Glutamatergic neuron (in vitro differentiated cells): ENCODE measurements around the gene MARK3. TPM values are rescaled to one million over a fixed set of nuclear protein-coding genes. Genes with fewer than 3 reads are reported as not detected.
A peak's percentile ranks its signal among the peaks of the same experiment; 100 is the strongest.

Experiments used
- DNase-seq: peaks from one replicate; pipeline ENCODE4 v3.0.0; 2022
- H3K27ac Mint-ChIP-seq: one replicate; pipeline ENCODE4 v1.8.0; 2020; ENCODE audit warnings: mild to moderate bottlenecking, mixed read lengths, inconsistent platforms; ENCODE audit not compliant: unreplicated experiment
- H3K27me3 Mint-ChIP-seq: one replicate; pipeline ENCODE4 v1.8.0; 2020; ENCODE audit warnings: mild to moderate bottlenecking, moderate library complexity, mixed read lengths, inconsistent platforms; ENCODE audit not compliant: unreplicated experiment
- H3K36me3 Mint-ChIP-seq: one replicate; pipeline ENCODE4 v1.8.0; 2020; ENCODE audit warnings: mild to moderate bottlenecking, mixed read lengths, inconsistent platforms; ENCODE audit not compliant: unreplicated experiment
- H3K4me1 Mint-ChIP-seq: one replicate; pipeline ENCODE4 v1.8.0; 2020; ENCODE audit warnings: mild to moderate bottlenecking, low read depth, mixed read lengths, inconsistent platforms; ENCODE audit not compliant: unreplicated experiment
- H3K4me3 Mint-ChIP-seq: one replicate; pipeline ENCODE4 v1.8.0; 2020; ENCODE audit warnings: mild to moderate bottlenecking, mixed read lengths, inconsistent platforms; ENCODE audit not compliant: unreplicated experiment
- H3K9me3 Mint-ChIP-seq: one replicate; pipeline ENCODE4 v1.8.0; 2020; ENCODE audit warnings: mild to moderate bottlenecking, moderate library complexity, mixed read lengths, inconsistent platforms; ENCODE audit not compliant: unreplicated experiment
- CTCF ChIP-seq: fragments of 200-600 bp; sonication (generic); IDR thresholded peaks from one replicate; pipeline ENCODE4 v1.5.0; 2021; ENCODE audit not compliant: partially characterized antibody, unreplicated experiment
- total RNA-seq: library from RNA; stranded (reverse); fragmentation: NEBNext Ultra II Directional; extraction: Animal tissue kit (Norgen Biotek cat#: 25700); gene quantifications from one replicate; pipeline ENCODE4 v1.2.1, GENCODE V29; 2021; ENCODE audit not compliant: unreplicated experiment

The MARK3 gene
- total RNA-seq, 1 donor from 2014 or later: 110 TPM

- TF ChIP-seq CTCF: no peak
- H3K9me3 Mint-ChIP-seq: peaks cover 24% of the 10 kb centered on the region
- H3K27me3 Mint-ChIP-seq: peaks cover 15% of the 10 kb centered on the region
- H3K4me1 Mint-ChIP-seq: peaks cover 8% of the 10 kb centered on the region
- no peaks in the 10 kb centered on the region for H3K36me3 Mint-ChIP-seq
- H3K4me3 Mint-ChIP-seq: no peak overlapping the region
- DNase-seq: no peak
- H3K27ac Mint-ChIP-seq: peak overlapping the region; percentile 64
Measured at GRCh38 chr14:103517721-103518421, 132.7 kb downstream of the MARK3 start.

GRCh38 chr14:103518422-103519042 is 133.3 kb downstream of the MARK3 start:
- peaks cover 17% of the 10 kb centered on the region for H3K27me3 Mint-ChIP-seq
- peak overlapping the region; percentile 77 for H3K4me3 Mint-ChIP-seq
- peak overlapping the region; percentile 86 for H3K27ac Mint-ChIP-seq
- H3K4me1 Mint-ChIP-seq: peaks cover 9% of the 10 kb centered on the region
- H3K36me3 Mint-ChIP-seq: no peaks in the 10 kb centered on the region
- peak; percentile 83 for DNase-seq
- H3K9me3 Mint-ChIP-seq: peaks cover 26% of the 10 kb centered on the region
- TF ChIP-seq CTCF: peak; percentile 85

- H3K27ac Mint-ChIP-seq: peak overlapping the region; percentile 86
- H3K4me1 Mint-ChIP-seq: peaks cover 12% of the 10 kb centered on the region
- TF ChIP-seq CTCF: no peak
- no peaks in the 10 kb centered on the region for H3K36me3 Mint-ChIP-seq
- DNase-seq: no peak
- H3K27me3 Mint-ChIP-seq: peaks cover 22% of the 10 kb centered on the region
- H3K9me3 Mint-ChIP-seq: peaks cover 28% of the 10 kb centered on the region
- peak overlapping the region; percentile 77 for H3K4me3 Mint-ChIP-seq
Measured at GRCh38 chr14:103519043-103519836, 134.0 kb downstream of the MARK3 start.

- Mint-ChIP-seq H3K27me3 (peaks cover 22% of the 10 kb centered on the region), H3K4me1 (peaks cover 8% of the 10 kb centered on the region), H3K4me3 (peak overlapping the region; percentile 77), H3K9me3 (peaks cover 23% of the 10 kb centered on the region), H3K27ac (peak overlapping the region; percentile 86), H3K36me3 (no peaks in the 10 kb centered on the region)
- DNase-seq: peak; percentile 54
- TF ChIP-seq CTCF: no peak
Measured at GRCh38 chr14:103519837-103520212, 134.6 kb downstream of the MARK3 start.
